B cell (primary cell): Measurements from ENCODE around the gene MT1B. TPM values are rescaled to one million over a fixed set of nuclear protein-coding genes. Genes with fewer than 3 reads are reported as not detected.

Source experiments
- ATAC-seq: fragments of 200-7000 bp; cut with Tn5 transposase; one replicate; pipeline ENCODE4 v1.10.0; 2021; ENCODE audit warnings: low read depth, mild to moderate bottlenecking, moderate number of reproducible peaks, moderate library complexity
- CTCF ChIA-PET: fragments of 350-600 bp; sonication (Branson Sonifier 250); formaldehyde crosslinking; loops from one replicate; lab custom pipeline; 2021; ENCODE audit warnings: antibody characterized with exemption, inconsistent platforms; lab: Charles Lee
- POLR2A ChIA-PET: fragments of 350-600 bp; sonication (Branson Sonifier 250); formaldehyde crosslinking; loops from one replicate; lab custom pipeline; 2021; ENCODE audit warnings: antibody characterized with exemption; lab: Charles Lee
- DNase-seq: peaks from one replicate; pipeline ENCODE4 v3.0.0; 2013
- H2AFZ ChIP-seq: 2 replicates; pipeline ENCODE4 v1.6.1; 2012; ENCODE audit warnings: mild to moderate bottlenecking, low read depth, low read length; ENCODE audit not compliant: insufficient read depth, poor library complexity, severe bottlenecking
- H3K27ac ChIP-seq, 2 donors: 1 replicate in 1 of 2; 2 replicates in 1 of 2; pipeline ENCODE4 v1.5.1; 2012 to 2013; ENCODE audit warnings: low read length in 2 of 2, mild to moderate bottlenecking in 2 of 2, moderate library complexity in 1 of 2
- H3K27me3 ChIP-seq, 4 experiments: fragments of 200-600 bp in 1 of 4; sonication (generic) in 1 of 4; replicated peaks in 1 of 4; 1 replicate in 2 of 4; 2 replicates in 2 of 4; pipeline versions ENCODE4 v1.6.1 to v1.7.0; 2013 to 2016; ENCODE audit warnings: low read length in 3 of 4, mild to moderate bottlenecking in 2 of 4, mixed read lengths in 1 of 4, moderate library complexity in 1 of 4; ENCODE audit not compliant: insufficient read depth in 4 of 4, control insufficient read depth in 3 of 4; ENCODE audit errors: control extremely low read depth in 1 of 4
- H3K36me3 ChIP-seq, 2 experiments: replicated peaks in 1 of 2; 1 replicate in 1 of 2; 2 replicates in 1 of 2; pipeline versions ENCODE4 v1.6.1 to v1.7.1; 2013; ENCODE audit warnings: low read length in 1 of 2; ENCODE audit not compliant: insufficient read depth in 2 of 2, control insufficient read depth in 1 of 2; ENCODE audit errors: control extremely low read depth in 1 of 2, extremely low read depth in 1 of 2
- H3K4me1 ChIP-seq, 2 donors: fragments of 200-600 bp in 1 of 2; sonication (generic) in 1 of 2; 1 replicate in 1 of 2; 2 replicates in 1 of 2; pipeline versions ENCODE4 v1.5.1 to v1.6.1; 2013 to 2017; ENCODE audit warnings: low read length in 2 of 2; ENCODE audit not compliant: control insufficient read depth in 2 of 2, insufficient read depth in 2 of 2
- H3K4me2 ChIP-seq: replicated peaks from 2 replicates; pipeline ENCODE3; 2012; ENCODE audit warnings: mild to moderate bottlenecking, low read depth, low read length; ENCODE audit not compliant: poor library complexity, severe bottlenecking
- H3K4me3 ChIP-seq, 5 experiments: fragments of 200-600 bp in 1 of 5; sonication (generic) in 1 of 5; 1 replicate in 3 of 5; 2 replicates in 2 of 5; pipeline versions ENCODE4 v1.5.1 to v1.7.0; 2011 to 2016; ENCODE audit warnings: low read length in 4 of 5, mild to moderate bottlenecking in 4 of 5, low read depth in 2 of 5, control low read depth in 1 of 5, moderate library complexity in 1 of 5; ENCODE audit not compliant: insufficient read depth in 1 of 5; ENCODE audit errors: control extremely low read depth in 1 of 5, extremely low read depth in 1 of 5
- H3K79me2 ChIP-seq: fragments of 200-600 bp; sonication (generic); one replicate; pipeline ENCODE4 v1.6.0; 2016; ENCODE audit warnings: low read length; ENCODE audit not compliant: control insufficient read depth, insufficient read depth
- H3K9ac ChIP-seq: fragments of 200-600 bp; sonication (generic); 2 replicates; pipeline ENCODE4 v1.6.1; 2017; ENCODE audit warnings: mild to moderate bottlenecking, low read length, moderate library complexity
- H3K9me3 ChIP-seq, 3 donors: one replicate each; pipeline versions ENCODE4 v1.6.1 to v1.7.1; 2013; ENCODE audit warnings: low read length in 2 of 3; ENCODE audit not compliant: control insufficient read depth in 2 of 3, insufficient read depth in 1 of 3; ENCODE audit errors: control extremely low read depth in 1 of 3
- H4K20me1 ChIP-seq: 2 replicates; pipeline ENCODE4 v1.6.0; 2012; ENCODE audit warnings: mild to moderate bottlenecking, low read length; ENCODE audit not compliant: insufficient read depth, control insufficient read depth, poor library complexity, severe bottlenecking
- H3K27ac Mint-ChIP-seq: one replicate; pipeline ENCODE4 v1.8.0; 2021; ENCODE audit warnings: mixed read lengths
- H3K27me3 Mint-ChIP-seq: one replicate; pipeline ENCODE4 v1.8.0; 2021; ENCODE audit warnings: mixed read lengths
- H3K4me1 Mint-ChIP-seq: one replicate; pipeline ENCODE4 v1.8.0; 2021; ENCODE audit warnings: mixed read lengths
- H3K4me3 Mint-ChIP-seq: one replicate; pipeline ENCODE4 v1.8.0; 2021; ENCODE audit warnings: mixed read lengths
- H3K9me3 Mint-ChIP-seq: one replicate; pipeline ENCODE4 v1.8.0; 2022; ENCODE audit warnings: mixed read lengths; ENCODE audit not compliant: insufficient read depth
- CTCF ChIP-seq: fragments of 200-600 bp; IDR thresholded peaks from one replicate; pipeline ENCODE4 v1.8.0; 2022; ENCODE audit warnings: antibody characterized with exemption, mild to moderate bottlenecking
- EZH2 ChIP-seq: IDR thresholded peaks from 2 replicates; pipeline ENCODE4 v1.6.1; 2012; ENCODE audit warnings: borderline replicate concordance, low read depth, mild to moderate bottlenecking, moderate library complexity, low read length; ENCODE audit not compliant: insufficient read depth, poor library complexity, severe bottlenecking
- WGBS: methylation state at CpG from one replicate; pipeline ENCODE4 v1.1.5; 2013; ENCODE audit warnings: missing lambda C conversion rate; ENCODE audit not compliant: insufficient coverage; 5-methylcytosine and 5-hydroxymethylcytosine counted together
- intact Hi-C: fragments of 100-400 bp; cut with micrococcal nuclease; formaldehyde crosslinking; loops from one replicate; pipeline ENCODE4 v1.10.0; 2022
- polyA plus RNA-seq: library from polyadenylated mRNA; depleted of rRNA; stranded (reverse); fragments of >200 nt; gene quantifications from 2 replicates; pipeline ENCODE4 v1.2.3, GENCODE V29; 2012
- total RNA-seq, 2 donors: library from RNA; stranded (reverse); fragments of 120-200 nt in 1 of 2; gene quantifications; 1 replicate in 1 of 2; 2 replicates in 1 of 2; pipeline versions ENCODE4 v1.2.3 to v1.2.4, GENCODE V29; 2013 to 2022

The MT1B gene
- total and polyA plus RNA-seq, 2 donors (not counting 1 experiment from before 2014, with no cell fraction given): not detected

- intact Hi-C loops: loop anchor here (10.0 kb wide), 1 partner anchor 46 kb away; the partner anchor contains the start of gene MT1X
- no peak overlapping the region for H3K4me2 ChIP-seq
- H3K27me3 Mint-ChIP-seq: peaks cover 74% of the 10 kb centered on the region
- no peak overlapping the region for H2AFZ ChIP-seq
- no peaks in the 10 kb centered on the region for H3K36me3 ChIP-seq
- H3K4me3 Mint-ChIP-seq: no peak overlapping the region
- ATAC-seq: no peak
- H3K9me3 Mint-ChIP-seq: no peaks in the 10 kb centered on the region
- CTCF ChIA-PET: no interaction called here
- H3K4me3 ChIP-seq: no peak overlapping the region
- H3K79me2 ChIP-seq: no peaks in the 10 kb centered on the region
- H3K27me3 ChIP-seq: peaks cover 0 to 72% (median 31%) of the 10 kb centered on the region in 4 experiments
- POLR2A ChIA-PET: interaction anchor here (0.6 kb wide), 1 partner anchor 449 kb away, joined by 3 read pairs; no protein-coding TSS in a partner anchor
- no CpG with 5 or more reads among the region's 1 CpG for WGBS
- TF ChIP-seq EZH2 (no peak), CTCF (no peak)
- H3K9me3 ChIP-seq: peaks cover 0 to 7% (median 0%) of the 10 kb centered on the region in 3 donors
- no peak for DNase-seq
- H3K4me1 ChIP-seq: peaks cover 27 to 41% of the 10 kb centered on the region in 2 donors
- H4K20me1 ChIP-seq: no peaks in the 10 kb centered on the region
- H3K27ac Mint-ChIP-seq: no peak overlapping the region
- H3K9ac ChIP-seq: no peak overlapping the region
- peaks cover 31% of the 10 kb centered on the region for H3K4me1 Mint-ChIP-seq
- no peak overlapping the region for H3K27ac ChIP-seq
Measured at GRCh38 chr16:56639045-56639444, 12.6 kb upstream of the MT1B start.

- Histone ChIP-seq H3K36me3 (no peaks in the 10 kb centered on the region), H4K20me1 (no peaks in the 10 kb centered on the region), H3K9me3 (peaks cover 0 to 4% (median 0%) of the 10 kb centered on the region in 3 donors), H3K27ac (no peak overlapping the region), H3K27me3 (peaks cover 0 to 71% (median 24%) of the 10 kb centered on the region in 4 experiments), H3K4me1 (peaks cover 21 to 37% of the 10 kb centered on the region in 2 donors), H3K9ac (no peak overlapping the region), H2AFZ (no peak overlapping the region), H3K4me3 (no peak overlapping the region), H3K4me2 (no peak overlapping the region), H3K79me2 (no peaks in the 10 kb centered on the region)
- Mint-ChIP-seq H3K9me3 (no peaks in the 10 kb centered on the region), H3K27me3 (peaks cover 74% of the 10 kb centered on the region), H3K27ac (no peak overlapping the region), H3K4me1 (peaks cover 29% of the 10 kb centered on the region), H3K4me3 (no peak overlapping the region)
- no peak for TF ChIP-seq EZH2
- no peak for TF ChIP-seq CTCF
- no peak for DNase-seq
- no CpG with 5 or more reads among the region's 1 CpG for WGBS
- ChIA-PET POLR2A (no interaction called here), CTCF (no interaction called here)
- no peak for ATAC-seq
- intact Hi-C loops: no loop called here
Measured at GRCh38 chr16:56640076-56640475, 11.6 kb upstream of the MT1B start.
